ENCODE measurements around the gene GNAL.

The GNAL gene

GRCh38 chr18:11817229-11817628, 128.2 kb downstream of the GNAL start:
- FAIRE-seq = no peak

- FAIRE-seq = no peak
Measured at GRCh38 chr18:11818486-11819203, 129.6 kb downstream of the GNAL start.

GRCh38 chr18:11819938-11820337, 130.9 kb downstream of the GNAL start:
- FAIRE-seq = no peak

- FAIRE-seq = no peak
Measured at GRCh38 chr18:11820697-11821096, 131.6 kb downstream of the GNAL start.

- no peak for FAIRE-seq
Measured at GRCh38 chr18:11821208-11821607, 132.1 kb downstream of the GNAL start.

GRCh38 chr18:11821643-11822237, 132.7 kb downstream of the GNAL start:
- FAIRE-seq = no peak

- no peak for FAIRE-seq
Measured at GRCh38 chr18:11823545-11823944, 134.5 kb downstream of the GNAL start.

- FAIRE-seq = no peak
Measured at GRCh38 chr18:11826836-11827235, 137.8 kb downstream of the GNAL start.

- no peak for FAIRE-seq
Measured at GRCh38 chr18:11828786-11829432, 139.8 kb downstream of the GNAL start.

GRCh38 chr18:11830585-11830984, 141.5 kb downstream of the GNAL start:
- no peak for FAIRE-seq

- FAIRE-seq = no peak
Measured at GRCh38 chr18:11831921-11832320, 142.9 kb downstream of the GNAL start.

- no peak for FAIRE-seq
Measured at GRCh38 chr18:11834772-11835171, 145.7 kb downstream of the GNAL start.

- no peak for FAIRE-seq
Measured at GRCh38 chr18:11839556-11839955, 150.5 kb downstream of the GNAL start.

- no peak for FAIRE-seq
Measured at GRCh38 chr18:11840493-11840892, 151.4 kb downstream of the GNAL start.

- no peak for FAIRE-seq
Measured at GRCh38 chr18:11842562-11842961, 153.5 kb downstream of the GNAL start.

GRCh38 chr18:11844436-11844835, 155.4 kb downstream of the GNAL start:
- no peak for FAIRE-seq

GRCh38 chr18:11845654-11846053, 156.6 kb downstream of the GNAL start:
- no peak for FAIRE-seq

- FAIRE-seq = no peak
Measured at GRCh38 chr18:11847811-11848210, 158.7 kb downstream of the GNAL start.

GRCh38 chr18:11849279-11849678, 160.2 kb downstream of the GNAL start:
- FAIRE-seq = no peak

GRCh38 chr18:11849841-11850634, 161.0 kb downstream of the GNAL start:
- no peak for FAIRE-seq

GRCh38 chr18:11850821-11851145, 161.7 kb downstream of the GNAL start:
- FAIRE-seq = no peak

GRCh38 chr18:11851146-11851805, 162.2 kb downstream of the GNAL start, which contains the start of gene CHMP1B:
CHMP1B (plus strand) TSS chr18:11851413; CDS start chr18:11851512, 99 bp downstream.
- no peak for FAIRE-seq

- FAIRE-seq = no peak
Measured at GRCh38 chr18:11851806-11852337, 162.8 kb downstream of the GNAL start.
